ENCODE results near the gene KLRG1.

The KLRG1 gene

DNA sequence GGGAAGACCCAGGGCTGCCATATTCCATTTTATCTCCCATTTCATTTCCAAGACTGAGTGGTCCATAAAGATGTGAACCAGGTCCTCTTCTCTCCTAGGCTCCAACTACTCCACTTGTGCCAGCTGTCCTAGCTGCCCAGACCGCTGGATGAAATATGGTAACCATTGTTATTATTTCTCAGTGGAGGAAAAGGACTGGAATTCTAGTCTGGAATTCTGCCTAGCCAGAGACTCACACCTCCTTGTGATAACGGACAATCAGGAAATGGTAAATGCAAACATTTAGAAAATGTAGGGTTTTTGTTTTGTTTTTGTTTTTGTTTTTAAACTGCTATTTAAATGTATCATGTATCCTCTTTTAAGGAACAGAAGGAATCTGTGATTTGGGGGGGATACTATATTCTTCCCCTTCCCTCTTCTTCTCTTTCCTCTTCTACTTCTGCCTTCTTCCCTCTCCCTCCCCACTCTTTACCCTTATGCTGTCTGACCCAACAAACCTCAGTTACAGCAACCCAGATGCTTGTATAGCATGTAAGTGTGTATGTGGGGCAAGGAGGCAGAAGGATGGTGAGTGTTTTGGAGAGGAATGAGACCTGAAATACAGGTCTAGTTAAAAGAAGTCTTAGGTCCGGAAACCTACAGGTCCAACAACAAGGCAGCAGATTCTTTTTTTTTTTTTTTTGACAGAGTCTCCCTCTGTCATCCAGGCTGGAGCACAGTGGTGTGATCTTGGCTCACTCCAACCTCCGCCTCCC is 5.9 kb downstream of the KLRG1 start:
- H3K4me3 ChIP-seq (ENCODE audit: low read depth, low read length): no peak overlapping the region
- TF ChIP-seq, protein P1, sequence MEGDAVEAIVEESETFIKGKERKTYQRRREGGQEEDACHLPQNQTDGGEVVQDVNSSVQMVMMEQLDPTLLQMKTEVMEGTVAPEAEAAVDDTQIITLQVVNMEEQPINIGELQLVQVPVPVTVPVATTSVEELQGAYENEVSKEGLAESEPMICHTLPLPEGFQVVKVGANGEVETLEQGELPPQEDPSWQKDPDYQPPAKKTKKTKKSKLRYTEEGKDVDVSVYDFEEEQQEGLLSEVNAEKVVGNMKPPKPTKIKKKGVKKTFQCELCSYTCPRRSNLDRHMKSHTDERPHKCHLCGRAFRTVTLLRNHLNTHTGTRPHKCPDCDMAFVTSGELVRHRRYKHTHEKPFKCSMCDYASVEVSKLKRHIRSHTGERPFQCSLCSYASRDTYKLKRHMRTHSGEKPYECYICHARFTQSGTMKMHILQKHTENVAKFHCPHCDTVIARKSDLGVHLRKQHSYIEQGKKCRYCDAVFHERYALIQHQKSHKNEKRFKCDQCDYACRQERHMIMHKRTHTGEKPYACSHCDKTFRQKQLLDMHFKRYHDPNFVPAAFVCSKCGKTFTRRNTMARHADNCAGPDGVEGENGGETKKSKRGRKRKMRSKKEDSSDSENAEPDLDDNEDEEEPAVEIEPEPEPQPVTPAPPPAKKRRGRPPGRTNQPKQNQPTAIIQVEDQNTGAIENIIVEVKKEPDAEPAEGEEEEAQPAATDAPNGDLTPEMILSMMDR (IDR thresholded peaks at IDR 0.05; ENCODE audit: low read depth, low read length, missing control alignments): no peak
- no peak for DNase-seq (ENCODE audit: low read depth)

DNA sequence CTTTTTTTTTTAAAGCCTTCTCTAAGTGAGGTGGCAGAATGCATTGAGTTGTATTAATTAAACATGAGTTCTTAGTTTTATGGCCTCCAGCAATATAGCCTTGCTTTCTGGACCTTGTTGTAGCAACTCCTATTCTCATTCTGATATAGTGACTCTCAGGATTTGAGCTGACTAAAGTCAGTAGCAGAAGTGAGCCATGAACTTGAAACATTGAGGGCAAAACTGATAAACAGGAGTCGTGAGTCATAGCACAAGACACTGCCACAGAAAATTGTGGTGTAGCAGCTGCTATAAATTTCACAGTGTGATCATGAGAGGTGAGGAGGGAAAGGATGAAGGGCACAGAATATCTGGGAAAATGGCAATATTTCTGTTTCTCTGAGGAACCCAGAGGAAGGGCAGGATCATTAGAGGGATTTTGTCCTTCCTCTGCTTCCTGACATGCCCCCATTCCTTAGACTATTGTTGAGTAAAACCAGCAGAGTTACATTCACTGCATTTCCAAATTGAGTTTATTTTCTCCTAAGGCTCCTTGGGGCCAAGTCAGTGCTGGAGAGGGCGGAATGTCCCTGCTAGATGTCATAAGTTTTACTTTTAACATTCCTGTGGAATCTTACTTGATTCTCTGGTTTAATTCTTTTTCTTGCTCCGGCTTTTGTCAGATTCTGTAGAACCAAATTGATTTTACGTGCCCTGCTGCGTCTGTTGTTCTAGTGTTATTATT is 7.5 kb downstream of the KLRG1 start:
- TF ChIP-seq, protein P1 (IDR thresholded peaks at IDR 0.05; ENCODE audit: low read depth, low read length, missing control alignments): no peak
- DNase-seq (ENCODE audit: low read depth): peak; percentile 73
- H3K4me3 ChIP-seq (ENCODE audit: low read depth, low read length): no peak overlapping the region

DNA sequence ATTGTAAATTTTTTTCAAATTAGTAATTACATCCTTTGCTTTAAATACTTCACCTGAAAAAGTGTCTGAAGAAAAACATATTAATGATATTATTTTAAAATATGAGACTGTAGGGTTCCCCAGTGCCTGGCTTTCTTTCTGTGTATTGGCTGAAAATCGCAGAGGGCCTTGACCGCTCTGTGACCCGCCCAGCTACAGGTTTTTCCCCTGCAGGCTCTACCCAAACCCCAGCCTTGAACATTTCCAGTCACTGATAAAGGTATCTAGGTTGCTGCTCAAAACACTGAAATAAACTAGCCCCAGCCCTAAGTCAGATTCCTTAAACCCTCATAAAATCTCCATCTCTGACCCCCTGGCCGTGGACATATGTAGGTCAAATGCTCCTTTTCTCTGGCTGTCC is 11.9 kb downstream of the KLRG1 start:
- no peak for DNase-seq (ENCODE audit: low read depth)
- H3K4me3 ChIP-seq (ENCODE audit: low read depth, low read length): no peak overlapping the region
- TF ChIP-seq, protein P1 (IDR thresholded peaks at IDR 0.05; ENCODE audit: low read depth, low read length, missing control alignments): no peak

DNA sequence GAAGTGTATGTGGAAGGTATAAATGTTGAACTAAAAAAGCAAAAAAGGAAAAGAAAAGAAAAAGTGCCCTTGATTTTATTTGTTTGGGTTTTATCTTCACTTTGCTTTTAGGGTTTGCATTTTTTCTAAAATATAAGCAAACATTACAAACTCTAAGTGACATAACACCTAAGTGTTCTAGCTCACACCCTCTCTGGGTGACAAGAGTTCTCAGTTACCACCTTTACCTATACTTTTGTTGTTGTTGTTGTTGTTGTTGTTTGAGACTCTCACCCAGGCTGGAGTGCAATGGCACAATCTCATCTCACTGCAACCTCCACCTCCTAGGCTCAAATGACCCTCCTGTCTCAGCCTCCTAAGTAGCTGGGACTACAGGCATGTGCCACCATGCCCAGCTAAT is 13.0 kb downstream of the KLRG1 start:
- TF ChIP-seq, protein P1 (IDR thresholded peaks at IDR 0.05; ENCODE audit: low read depth, low read length, missing control alignments): no peak

DNA sequence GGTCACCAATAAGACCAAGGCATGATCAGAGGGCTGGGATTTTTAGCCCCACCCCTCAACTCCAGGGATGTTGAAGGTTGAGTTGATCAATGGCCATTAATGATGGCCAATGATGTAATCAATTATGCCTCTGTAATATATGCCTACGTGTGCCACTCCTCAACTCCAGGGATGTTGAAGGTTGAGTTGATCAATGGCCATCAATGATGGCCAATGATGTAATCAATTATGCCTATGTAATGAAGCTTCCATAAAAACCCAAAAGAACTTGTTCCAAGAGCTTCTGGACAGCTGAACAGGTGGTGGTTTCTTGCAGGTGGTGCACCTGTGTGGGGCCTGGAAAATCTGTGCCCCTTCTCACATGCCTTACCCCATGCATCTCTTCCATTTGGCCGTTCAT is 33.2 kb downstream of the KLRG1 start:
- TF ChIP-seq, protein P1 (IDR thresholded peaks at IDR 0.05; ENCODE audit: low read depth, low read length, missing control alignments): no peak

More for the DNA sequence above, 13.0 kb downstream of the KLRG1 start:
- no peak overlapping the region for H3K4me3 ChIP-seq (ENCODE audit: low read depth, low read length)
- no peak for DNase-seq (ENCODE audit: low read depth)

DNA sequence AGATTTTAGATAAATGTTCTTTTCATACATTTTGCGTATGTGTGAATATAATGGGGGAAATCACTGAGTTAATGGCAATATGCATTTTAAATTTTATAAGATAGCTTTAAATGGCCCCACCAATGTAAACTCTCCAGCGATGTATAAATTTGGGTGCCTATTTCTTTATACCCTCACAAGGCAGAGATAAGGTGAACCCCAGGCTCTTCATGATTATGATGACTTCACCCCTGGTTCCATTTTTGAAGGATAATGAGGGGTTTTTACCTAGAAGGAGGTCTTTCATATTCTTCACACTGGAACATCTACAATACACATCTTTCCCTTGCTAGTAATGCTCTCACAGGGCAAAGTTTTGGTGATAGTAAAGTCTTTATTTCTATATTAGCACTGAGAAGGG is 35.2 kb downstream of the KLRG1 start:
- TF ChIP-seq, protein P1 (IDR thresholded peaks at IDR 0.05; ENCODE audit: low read depth, low read length, missing control alignments): no peak
- no peak overlapping the region for H3K4me3 ChIP-seq (ENCODE audit: low read depth, low read length)
- no peak for DNase-seq (ENCODE audit: low read depth)

More for the DNA sequence above, 33.2 kb downstream of the KLRG1 start:
- H3K4me3 ChIP-seq (ENCODE audit: low read depth, low read length): no peak overlapping the region
- DNase-seq (ENCODE audit: low read depth): no peak
